ENCODE results near the gene NPR3.

The NPR3 gene

GRCh38 chr5:32783661-32784060 lies 72.5 kb downstream of the NPR3 start:
- H3K9ac ChIP-seq = no peak overlapping the region
- H3K27me3 ChIP-seq (ENCODE audit: insufficient read depth, low read depth) = no peaks in the 10 kb centered on the region; the same call in 1 of the 2 replicates
- no peak overlapping the region for H2AFZ ChIP-seq (ENCODE audit: low read depth)
- H3K4me1 ChIP-seq (ENCODE audit: low read depth, poor library complexity, severe bottlenecking) = peaks cover 13% of the 10 kb centered on the region
- H3K36me3 ChIP-seq (ENCODE audit: insufficient read depth) = no peaks in the 10 kb centered on the region
- no peak for TF ChIP-seq CTCF (conservative IDR thresholded peaks at IDR 0.05; ENCODE audit: low read depth, low read length)
- H4K20me1 ChIP-seq (ENCODE audit: insufficient read depth) = no peaks in the 10 kb centered on the region
- H3K79me2 ChIP-seq (ENCODE audit: insufficient read depth, low read depth) = no peaks in the 10 kb centered on the region
- no peak overlapping the region for H3K27ac ChIP-seq
- no peak overlapping the region for H3K4me2 ChIP-seq
- no peak overlapping the region for H3K4me3 ChIP-seq (IDR thresholded peaks at IDR 0.05; ENCODE audit: insufficient read depth, low read depth, low read length)

GRCh38 chr5:32785611-32786254 lies 74.6 kb downstream of the NPR3 start:
- TF ChIP-seq CTCF (conservative IDR thresholded peaks at IDR 0.05; ENCODE audit: low read depth, low read length) = no peak
- no peak overlapping the region for H3K27ac ChIP-seq
- H2AFZ ChIP-seq (ENCODE audit: low read depth) = no peak overlapping the region
- no peaks in the 10 kb centered on the region for H3K36me3 ChIP-seq (ENCODE audit: insufficient read depth)
- no peaks in the 10 kb centered on the region for H3K79me2 ChIP-seq (ENCODE audit: insufficient read depth, low read depth)
- H3K4me1 ChIP-seq (ENCODE audit: low read depth, poor library complexity, severe bottlenecking) = peaks cover 13% of the 10 kb centered on the region
- no peak overlapping the region for H3K4me3 ChIP-seq (IDR thresholded peaks at IDR 0.05; ENCODE audit: insufficient read depth, low read depth, low read length)
- H3K4me2 ChIP-seq = no peak overlapping the region; the same call in 1 of the 2 replicates
- no peak overlapping the region for H3K9ac ChIP-seq
- no peaks in the 10 kb centered on the region for H4K20me1 ChIP-seq (ENCODE audit: insufficient read depth)
- no peaks in the 10 kb centered on the region; the same call in 1 of the 2 replicates for H3K27me3 ChIP-seq (ENCODE audit: insufficient read depth, low read depth)

GRCh38 chr5:32786311-32786710 lies 75.2 kb downstream of the NPR3 start:
- H3K4me1 ChIP-seq (ENCODE audit: low read depth, poor library complexity, severe bottlenecking) = peaks cover 13% of the 10 kb centered on the region
- TF ChIP-seq CTCF (conservative IDR thresholded peaks at IDR 0.05; ENCODE audit: low read depth, low read length) = no peak
- H3K36me3 ChIP-seq (ENCODE audit: insufficient read depth) = no peaks in the 10 kb centered on the region
- H3K27ac ChIP-seq = no peak overlapping the region
- no peaks in the 10 kb centered on the region; the same call in 1 of the 2 replicates for H3K27me3 ChIP-seq (ENCODE audit: insufficient read depth, low read depth)
- no peak overlapping the region for H3K9ac ChIP-seq
- H3K79me2 ChIP-seq (ENCODE audit: insufficient read depth, low read depth) = no peaks in the 10 kb centered on the region
- H4K20me1 ChIP-seq (ENCODE audit: insufficient read depth) = no peaks in the 10 kb centered on the region
- no peak overlapping the region for H3K4me3 ChIP-seq (IDR thresholded peaks at IDR 0.05; ENCODE audit: insufficient read depth, low read depth, low read length)
- no peak overlapping the region for H3K4me2 ChIP-seq
- H2AFZ ChIP-seq (ENCODE audit: low read depth) = no peak overlapping the region

- no peaks in the 10 kb centered on the region for H3K36me3 ChIP-seq (ENCODE audit: insufficient read depth)
- no peak overlapping the region for H3K27ac ChIP-seq
- H3K27me3 ChIP-seq (ENCODE audit: insufficient read depth, low read depth) = no peaks in the 10 kb centered on the region; the same call in 1 of the 2 replicates
- H3K79me2 ChIP-seq (ENCODE audit: insufficient read depth, low read depth) = no peaks in the 10 kb centered on the region
- no peak for TF ChIP-seq CTCF (conservative IDR thresholded peaks at IDR 0.05; ENCODE audit: low read depth, low read length)
- no peak overlapping the region for H3K4me2 ChIP-seq
- H4K20me1 ChIP-seq (ENCODE audit: insufficient read depth) = no peaks in the 10 kb centered on the region
- H3K4me1 ChIP-seq (ENCODE audit: low read depth, poor library complexity, severe bottlenecking) = peaks cover 9% of the 10 kb centered on the region
- no peak overlapping the region for H3K9ac ChIP-seq
- no peak overlapping the region for H3K4me3 ChIP-seq (IDR thresholded peaks at IDR 0.05; ENCODE audit: insufficient read depth, low read depth, low read length)
- no peak overlapping the region for H2AFZ ChIP-seq (ENCODE audit: low read depth)
These were observed 79.4 kb downstream of the NPR3 start for GRCh38 chr5:32790411-32790951.

Data from KMS-11 (cell line).